Testis (tissue), 3 donors: ENCODE results near the gene PEX11G. TPM values are rescaled to one million over a fixed set of nuclear protein-coding genes. Genes with fewer than 3 reads are reported as not detected.

ENCODE experiments used
- DNase-seq: peaks from one replicate; pipeline ENCODE4 v3.0.0-alpha.2; 2019
- H3K27ac ChIP-seq, 2 donors: fragments of 200-600 bp; sonication (generic); one replicate each; pipeline ENCODE4 v1.5.1; 2019
- H3K27me3 ChIP-seq: fragments of 200-600 bp; sonication (generic); one replicate; pipeline ENCODE4 v1.5.1; 2019
- H3K36me3 ChIP-seq: fragments of 200-600 bp; sonication (generic); one replicate; pipeline ENCODE4 v1.5.1; 2017; ENCODE audit warnings: low read depth; ENCODE audit errors: missing control alignments
- H3K4me1 ChIP-seq: fragments of 200-600 bp; sonication (generic); one replicate; pipeline ENCODE4 v1.5.1; 2019
- H3K4me3 ChIP-seq, 2 donors: fragments of 200-600 bp; sonication (generic); one replicate each; pipeline ENCODE4 v1.5.1; 2017 to 2019
- H3K9me3 ChIP-seq: fragments of 200-600 bp; sonication (generic); one replicate; pipeline ENCODE4 v1.5.1; 2017
- POLR2A ChIP-seq: fragments of 450-650 bp; IDR thresholded peaks from one replicate; pipeline ENCODE4 v1.6.1; 2017; ENCODE audit warnings: antibody characterized with exemption, mild to moderate bottlenecking, moderate library complexity
- WGBS, 2 donors: methylation state at CpG; one replicate each; pipeline ENCODE4 v1.1.5; 2018; 5-methylcytosine and 5-hydroxymethylcytosine counted together
- intact Hi-C: fragments of 100-400 bp; cut with DNase I; formaldehyde crosslinking; loops from one replicate; pipeline ENCODE4 v1.15.1; 2023; ENCODE audit warnings: low total_unique reads
- polyA plus RNA-seq: library from polyadenylated mRNA; stranded (reverse); fragments of 350-450 nt; fragmentation: Illumina TruSeq; extraction: RNeasy Lipid Tissue Mini Kit (QIAGEN cat#74804); gene quantifications from one replicate; pipeline ENCODE4 v1.2.3, GENCODE V29; 2014; ENCODE audit warnings: low read depth, low replicate concordance; ENCODE audit not compliant: insufficient read depth
- total RNA-seq, 2 donors: library from RNA; depleted of rRNA; stranded (reverse); fragments of >200 nt; gene quantifications; one replicate each; pipeline ENCODE4 v1.2.3, GENCODE V29; 2016
- TF ChIP-seq, protein P1 (sequence below), 3 experiments: fragments of 450-650 bp in 2 of 3; fragments of 200-600 bp in 1 of 3; sonication (generic) in 1 of 3; IDR thresholded peaks; one replicate each; pipeline ENCODE4 v1.5.1; 2016 to 2019; ENCODE audit warnings: antibody characterized with exemption in 3 of 3, mild to moderate bottlenecking in 2 of 3, moderate library complexity in 1 of 3

The PEX11G gene
- total and polyA plus RNA-seq, 3 donors from 2014 or later: 12.3 to 26.0 (median 20.9) TPM

DNA sequence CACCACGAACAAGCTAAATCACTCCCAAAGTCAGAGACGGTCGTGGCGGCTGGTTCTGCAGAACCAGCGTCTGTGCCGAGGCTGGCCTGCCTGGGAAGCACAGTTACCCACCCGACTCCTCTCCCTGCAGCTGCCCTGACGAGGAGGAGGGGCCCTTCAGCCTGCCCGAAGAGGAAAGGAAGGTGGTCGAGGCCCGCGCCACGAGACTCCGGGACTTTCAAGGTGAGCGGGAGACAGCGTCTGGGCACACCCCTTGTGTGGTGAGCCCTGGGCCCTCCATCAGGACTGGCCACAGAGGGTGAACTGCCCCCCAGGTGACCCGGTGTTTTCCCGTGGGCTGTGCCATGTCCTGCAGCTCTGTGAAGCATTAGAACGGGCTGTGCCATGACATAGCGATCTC, 29.1 kb downstream of the PEX11G start:
- Histone ChIP-seq H3K9me3 (no peaks in the 10 kb centered on the region), H3K4me3 (no peak overlapping the region), H3K27me3 (no peaks in the 10 kb centered on the region), H3K36me3 (no peaks in the 10 kb centered on the region), H3K27ac (no peak overlapping the region), H3K4me1 (no peaks in the 10 kb centered on the region)
- DNase-seq: no peak
- intact Hi-C loops: no loop called here
- no peak for TF ChIP-seq POLR2A
- TF ChIP-seq, protein P1, sequence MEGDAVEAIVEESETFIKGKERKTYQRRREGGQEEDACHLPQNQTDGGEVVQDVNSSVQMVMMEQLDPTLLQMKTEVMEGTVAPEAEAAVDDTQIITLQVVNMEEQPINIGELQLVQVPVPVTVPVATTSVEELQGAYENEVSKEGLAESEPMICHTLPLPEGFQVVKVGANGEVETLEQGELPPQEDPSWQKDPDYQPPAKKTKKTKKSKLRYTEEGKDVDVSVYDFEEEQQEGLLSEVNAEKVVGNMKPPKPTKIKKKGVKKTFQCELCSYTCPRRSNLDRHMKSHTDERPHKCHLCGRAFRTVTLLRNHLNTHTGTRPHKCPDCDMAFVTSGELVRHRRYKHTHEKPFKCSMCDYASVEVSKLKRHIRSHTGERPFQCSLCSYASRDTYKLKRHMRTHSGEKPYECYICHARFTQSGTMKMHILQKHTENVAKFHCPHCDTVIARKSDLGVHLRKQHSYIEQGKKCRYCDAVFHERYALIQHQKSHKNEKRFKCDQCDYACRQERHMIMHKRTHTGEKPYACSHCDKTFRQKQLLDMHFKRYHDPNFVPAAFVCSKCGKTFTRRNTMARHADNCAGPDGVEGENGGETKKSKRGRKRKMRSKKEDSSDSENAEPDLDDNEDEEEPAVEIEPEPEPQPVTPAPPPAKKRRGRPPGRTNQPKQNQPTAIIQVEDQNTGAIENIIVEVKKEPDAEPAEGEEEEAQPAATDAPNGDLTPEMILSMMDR (IDR thresholded peaks at IDR 0.05): no peak
- WGBS, 2 donors: 94% methylated on average over 12 to 20 of the region's 20 CpGs

DNA sequence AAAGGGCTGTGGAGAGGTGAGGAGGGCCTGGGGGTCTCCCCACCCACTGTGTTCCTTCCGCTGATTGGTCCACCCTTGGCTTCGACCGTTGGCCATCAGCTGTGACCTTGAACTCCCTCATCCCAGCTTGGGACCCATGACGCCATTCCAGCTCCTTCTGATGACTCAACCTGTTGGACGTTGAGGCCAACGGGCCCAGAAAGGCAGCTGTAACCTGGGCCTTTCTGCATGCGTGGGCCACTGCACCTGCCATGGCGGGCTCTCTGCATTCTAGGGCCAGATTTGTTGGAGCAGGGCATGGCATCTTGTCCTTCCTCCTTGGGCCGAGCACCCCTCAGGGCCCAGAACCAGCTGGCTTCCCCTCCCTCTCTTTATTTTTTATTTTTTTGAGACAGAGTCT, 30.2 kb downstream of the PEX11G start:
- DNase-seq: no peak

DNA sequence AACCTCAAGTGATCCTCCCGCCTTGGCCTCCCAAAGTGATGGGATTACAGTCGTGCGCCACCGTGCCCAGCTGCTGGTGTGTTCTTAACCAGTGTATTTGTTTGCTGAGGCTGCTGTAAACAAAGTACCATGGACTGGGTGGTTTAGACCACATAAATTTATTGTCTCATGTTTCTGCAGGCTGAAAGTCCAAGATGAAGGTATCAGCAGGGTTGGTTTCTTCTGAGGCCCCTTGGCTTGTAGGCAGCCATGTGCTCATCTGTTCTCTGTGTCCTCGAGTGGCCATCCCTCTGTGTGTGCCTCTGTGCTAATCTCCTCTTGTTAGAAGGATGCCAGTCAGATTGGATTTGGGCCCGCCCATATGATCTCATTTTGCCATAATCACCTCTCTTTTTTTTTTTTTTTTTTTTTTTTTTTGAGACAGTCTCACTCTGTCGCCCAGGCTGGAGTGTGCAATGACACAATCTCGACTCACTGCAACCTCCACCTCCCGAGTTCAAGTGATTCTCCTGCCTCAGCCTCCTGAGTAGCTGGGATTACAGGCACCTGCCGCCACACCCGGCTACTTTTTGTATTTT, 31.8 kb downstream of the PEX11G start:
- no peak overlapping the region for H3K27ac ChIP-seq
- H3K4me1 ChIP-seq: no peaks in the 10 kb centered on the region
- DNase-seq: no peak
- TF ChIP-seq, protein P1 (IDR thresholded peaks at IDR 0.05): no peak
- no peak for TF ChIP-seq POLR2A
- no peak overlapping the region for H3K4me3 ChIP-seq
- no peaks in the 10 kb centered on the region for H3K9me3 ChIP-seq
- WGBS, 2 donors: 95 to 98% methylated on average over 11 of the region's 11 CpGs
- H3K27me3 ChIP-seq: no peaks in the 10 kb centered on the region
- intact Hi-C loops: no loop called here
- no peaks in the 10 kb centered on the region for H3K36me3 ChIP-seq

More for the DNA sequence above, 30.2 kb downstream of the PEX11G start:
- intact Hi-C loops: no loop called here
- Histone ChIP-seq H3K4me3 (no peak overlapping the region), H3K27ac (no peak overlapping the region), H3K27me3 (no peaks in the 10 kb centered on the region), H3K36me3 (no peaks in the 10 kb centered on the region), H3K9me3 (no peaks in the 10 kb centered on the region), H3K4me1 (no peaks in the 10 kb centered on the region)
- no peak for TF ChIP-seq POLR2A
- TF ChIP-seq, protein P1 (IDR thresholded peaks at IDR 0.05): no peak
- 90 to 93% methylated on average over 5 to 9 of the region's 9 CpGs for WGBS, 2 donors

DNA sequence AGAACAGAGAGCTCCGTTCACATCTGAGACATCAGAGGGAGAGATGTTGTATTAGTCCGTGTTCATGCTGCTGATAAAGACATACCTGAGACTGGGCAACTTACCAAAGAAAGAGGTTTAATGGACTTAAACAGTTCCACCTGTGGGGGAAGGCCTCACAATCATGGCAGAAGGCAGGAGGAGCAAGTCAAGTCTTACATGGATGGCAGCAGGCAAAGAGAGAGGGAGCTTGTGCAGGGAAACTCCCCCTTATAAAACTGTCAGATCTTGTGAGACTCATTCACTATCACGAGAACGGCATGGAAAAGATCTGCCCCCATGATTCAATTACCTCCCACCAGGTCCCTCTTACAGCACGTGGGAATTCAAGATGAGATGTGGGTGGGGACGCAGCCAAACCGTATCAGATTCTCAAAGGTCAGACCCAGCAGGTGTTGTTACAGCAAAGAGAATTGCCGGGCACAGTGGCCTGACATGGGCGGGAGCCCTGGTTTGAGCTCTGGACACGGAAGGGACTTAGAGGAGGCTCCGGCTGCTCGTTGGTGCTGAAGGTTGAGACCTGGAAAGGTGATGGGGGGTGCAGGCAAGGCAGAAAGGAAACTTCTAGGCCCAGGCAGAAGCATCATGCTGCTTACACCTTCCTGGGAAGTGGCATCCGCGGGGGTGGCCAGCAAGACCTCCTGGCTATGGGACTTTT, 33.1 kb downstream of the PEX11G start:
- DNase-seq: no peak
- 95 to 98% methylated on average over 13 to 14 of the region's 14 CpGs for WGBS, 2 donors
- no peak for TF ChIP-seq POLR2A
- TF ChIP-seq, protein P1 (IDR thresholded peaks at IDR 0.05): no peak
- no peak overlapping the region for H3K4me3 ChIP-seq
- no peaks in the 10 kb centered on the region for H3K27me3 ChIP-seq
- no peaks in the 10 kb centered on the region for H3K36me3 ChIP-seq
- intact Hi-C loops: no loop called here
- H3K4me1 ChIP-seq: no peaks in the 10 kb centered on the region
- no peaks in the 10 kb centered on the region for H3K9me3 ChIP-seq
- H3K27ac ChIP-seq: no peak overlapping the region

DNA sequence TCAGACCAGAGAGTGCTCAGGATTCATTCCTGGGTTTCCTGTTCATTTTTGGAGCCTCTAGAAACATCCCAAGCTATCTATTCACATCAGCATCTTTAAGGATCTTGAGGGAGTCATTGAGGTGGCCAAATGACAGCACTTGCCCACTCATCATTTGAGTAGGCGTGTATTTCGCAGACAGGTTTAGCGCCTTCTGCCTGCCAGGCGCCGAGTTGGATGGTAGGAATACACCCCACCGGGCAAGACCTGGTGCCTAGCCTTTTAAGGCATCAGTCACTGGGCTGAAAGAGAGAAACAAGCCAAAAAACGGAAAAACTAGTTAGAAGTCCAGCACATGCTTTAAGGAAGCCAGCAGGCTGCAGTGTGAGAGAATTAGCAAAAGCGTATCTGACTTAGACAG, 33.8 kb downstream of the PEX11G start:
- H3K27ac ChIP-seq: no peak overlapping the region
- intact Hi-C loops: no loop called here
- TF ChIP-seq, protein P1 (IDR thresholded peaks at IDR 0.05): no peak
- TF ChIP-seq POLR2A: no peak
- H3K4me1 ChIP-seq: no peaks in the 10 kb centered on the region
- no peak for DNase-seq
- H3K4me3 ChIP-seq: no peak overlapping the region
- H3K27me3 ChIP-seq: no peaks in the 10 kb centered on the region
- H3K9me3 ChIP-seq: no peaks in the 10 kb centered on the region
- 96 to 100% methylated on average over 8 of the region's 8 CpGs for WGBS, 2 donors
- no peaks in the 10 kb centered on the region for H3K36me3 ChIP-seq
